SIG-M5 (cell line): ENCODE data around the gene TESPA1.
"Not testable (repeated sequence)": the region's sequence is repeated elsewhere in the genome, so short reads cannot be mapped to it uniquely, and the experiment has no call there.

Source experiments
- DNase-seq: peaks from one replicate; lab custom pipeline; 2025; lab: John Stamatoyannopoulos, UW

TESPA1 gene

DNA sequence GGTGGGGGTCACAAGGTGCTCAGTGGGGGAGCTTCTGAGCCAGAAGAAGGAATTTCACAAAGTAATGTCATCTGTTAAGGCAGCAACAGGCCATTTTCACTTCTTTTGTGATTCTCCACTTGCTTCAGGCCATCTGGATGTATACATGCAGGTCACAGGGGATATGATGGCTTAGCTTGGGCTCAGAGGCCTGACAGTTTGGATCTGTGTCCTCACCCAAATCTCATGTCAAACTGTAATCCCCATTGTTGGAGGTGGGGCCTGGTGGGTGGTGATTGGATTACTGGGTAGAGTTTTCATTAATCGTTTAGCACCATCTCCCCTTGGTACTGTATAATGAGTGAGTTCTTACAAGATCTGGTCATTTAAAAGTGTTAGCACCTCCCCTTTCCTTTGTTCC, 36.4 kb downstream of the TESPA1 start:
- DNase-seq, result no peak

DNA sequence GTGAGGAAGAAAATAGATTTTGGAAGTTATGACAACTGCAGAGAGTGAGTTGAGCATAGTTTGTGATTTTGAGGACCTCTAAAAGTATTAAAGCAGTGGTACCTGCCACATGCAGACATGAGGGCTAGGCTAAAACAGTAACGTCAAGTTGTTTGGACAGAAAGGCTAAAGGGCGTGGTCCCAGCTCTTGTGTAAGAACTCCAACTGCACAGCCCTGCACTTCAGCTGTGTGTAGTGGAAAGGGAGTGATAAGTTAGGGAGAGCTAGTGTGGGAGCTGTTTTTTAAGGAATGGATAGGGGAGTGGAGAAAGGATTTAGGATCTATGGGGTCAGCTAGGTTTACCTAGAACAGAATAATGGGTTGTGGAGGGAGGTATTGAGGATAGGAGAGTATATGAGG, 39.5 kb downstream of the TESPA1 start:
- DNase-seq, result no peak

DNA sequence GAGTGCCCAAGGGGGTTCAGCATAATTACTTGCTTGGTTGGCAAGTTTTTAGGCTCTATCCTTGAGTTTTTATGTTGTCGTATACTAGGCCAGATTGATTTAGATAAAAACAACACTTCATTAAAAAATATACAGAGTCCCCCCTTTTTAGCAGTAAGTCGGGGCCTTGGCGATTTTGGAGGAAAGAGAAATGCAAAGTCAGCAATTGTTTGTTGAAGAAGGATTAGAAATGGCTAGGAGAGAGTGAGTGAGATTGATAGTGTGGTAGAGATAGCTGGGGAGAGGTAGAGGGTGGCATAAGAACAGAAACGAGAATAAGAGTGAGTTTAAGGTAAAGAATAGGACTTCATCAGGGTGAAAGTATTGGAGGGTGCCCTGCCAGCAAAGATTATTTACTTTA, 41.3 kb downstream of the TESPA1 start:
- DNase-seq, result not testable (repeated sequence)

DNA sequence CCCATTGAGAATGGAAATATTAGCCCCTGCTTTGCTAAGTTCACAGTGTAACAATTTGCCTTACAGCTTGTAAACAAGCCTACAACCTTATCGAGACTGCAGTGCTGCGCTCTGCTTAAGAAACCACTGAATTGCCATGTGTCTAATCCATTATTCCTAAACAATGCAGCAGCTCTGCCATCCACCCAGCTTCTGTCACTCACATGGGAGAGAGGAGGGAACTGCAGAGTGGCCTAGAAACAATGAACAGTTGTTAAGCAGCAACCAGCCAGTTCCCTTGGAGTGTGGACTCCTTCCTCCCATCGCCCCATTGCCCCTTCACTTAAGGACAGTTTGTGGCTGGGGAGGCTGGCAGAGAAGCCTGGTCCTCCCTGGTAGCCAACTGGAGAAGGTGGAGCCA, 42.9 kb downstream of the TESPA1 start:
- no peak for DNase-seq

DNA sequence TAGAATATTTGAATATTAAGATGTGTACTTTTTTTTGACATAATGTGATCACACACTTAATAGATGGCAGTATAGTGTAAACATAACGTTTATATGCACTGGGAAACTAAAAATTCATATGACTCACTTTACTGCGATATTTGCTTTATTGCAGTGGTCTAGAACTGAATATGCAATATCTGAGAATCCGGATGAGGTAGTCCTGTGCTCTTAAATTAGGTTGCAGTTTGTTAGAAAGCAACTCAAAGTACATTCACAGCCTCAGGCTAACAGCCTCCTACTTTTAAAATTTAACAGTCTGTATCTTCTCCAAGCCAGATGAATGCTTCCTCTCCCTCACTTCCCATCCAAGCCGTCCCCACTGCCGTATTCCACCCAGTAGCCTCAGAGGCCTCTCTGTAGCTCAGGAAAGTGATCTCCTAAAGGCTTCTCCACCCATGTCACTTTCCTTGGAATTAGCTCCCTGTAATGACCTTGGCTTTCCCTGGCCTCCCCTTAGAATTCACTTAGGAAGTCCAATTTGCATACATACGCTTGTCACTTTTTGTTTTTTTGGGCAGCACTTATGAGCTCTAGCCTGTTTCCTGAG, 43.7 kb downstream of the TESPA1 start:
- DNase-seq, result no peak

DNA sequence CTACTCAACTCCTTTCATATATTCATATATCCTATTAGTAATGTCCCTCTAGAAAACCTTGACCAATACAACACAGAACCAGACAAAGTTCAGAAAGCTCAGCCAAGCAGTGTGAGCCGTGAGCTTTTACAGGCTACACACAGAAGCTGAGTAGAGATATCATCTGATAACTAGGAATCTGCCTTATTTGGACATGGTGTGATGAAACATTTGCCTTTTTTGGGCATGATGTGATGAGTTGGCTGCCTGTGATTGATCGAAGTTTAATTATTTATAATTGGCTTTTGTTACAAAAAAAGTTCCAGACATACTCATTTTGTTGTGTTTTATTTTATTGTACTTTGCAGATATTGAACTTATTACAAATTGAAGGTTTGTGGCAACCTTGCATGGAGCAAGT, 46.6 kb downstream of the TESPA1 start:
- no peak for DNase-seq

DNA sequence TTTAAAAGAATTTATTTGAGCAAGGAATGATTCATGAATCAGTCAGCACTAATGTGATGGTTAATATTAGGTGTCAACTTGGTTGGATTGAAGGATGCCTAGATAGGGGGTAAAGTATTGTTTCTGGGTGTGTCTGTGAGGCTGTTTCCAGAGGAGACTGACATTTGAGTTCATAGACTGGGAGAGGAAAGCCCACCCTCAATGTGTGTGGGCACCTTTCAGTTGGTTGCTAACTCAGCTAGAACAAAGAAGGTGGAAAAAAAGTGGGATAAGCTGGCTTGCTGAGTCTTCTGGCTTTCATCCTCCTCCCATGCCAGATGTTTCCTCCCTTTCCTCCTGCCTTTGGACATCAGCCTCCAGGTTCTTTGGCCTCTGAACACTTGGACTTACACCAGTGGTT, 47.2 kb downstream of the TESPA1 start:
- no peak for DNase-seq

DNA sequence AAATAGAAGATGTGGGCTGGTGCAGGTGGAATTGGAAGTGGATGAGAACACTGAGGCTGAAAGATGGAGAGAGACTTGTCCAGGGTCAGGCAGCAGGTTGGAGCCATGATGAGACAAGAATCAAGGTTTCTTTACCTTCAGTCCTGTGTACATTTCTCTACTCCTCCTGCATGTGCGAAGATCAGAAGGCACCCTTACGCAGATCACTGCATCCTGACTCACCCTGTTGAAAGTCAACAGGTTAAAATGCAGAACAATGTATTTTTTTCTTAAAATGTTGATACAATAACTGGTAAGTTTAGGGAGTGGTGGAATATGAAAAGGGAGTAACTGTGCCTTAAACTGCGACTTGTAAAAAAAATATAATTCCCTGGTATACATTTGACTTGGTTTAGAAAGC, 47.8 kb downstream of the TESPA1 start:
- DNase-seq, result no peak

DNA sequence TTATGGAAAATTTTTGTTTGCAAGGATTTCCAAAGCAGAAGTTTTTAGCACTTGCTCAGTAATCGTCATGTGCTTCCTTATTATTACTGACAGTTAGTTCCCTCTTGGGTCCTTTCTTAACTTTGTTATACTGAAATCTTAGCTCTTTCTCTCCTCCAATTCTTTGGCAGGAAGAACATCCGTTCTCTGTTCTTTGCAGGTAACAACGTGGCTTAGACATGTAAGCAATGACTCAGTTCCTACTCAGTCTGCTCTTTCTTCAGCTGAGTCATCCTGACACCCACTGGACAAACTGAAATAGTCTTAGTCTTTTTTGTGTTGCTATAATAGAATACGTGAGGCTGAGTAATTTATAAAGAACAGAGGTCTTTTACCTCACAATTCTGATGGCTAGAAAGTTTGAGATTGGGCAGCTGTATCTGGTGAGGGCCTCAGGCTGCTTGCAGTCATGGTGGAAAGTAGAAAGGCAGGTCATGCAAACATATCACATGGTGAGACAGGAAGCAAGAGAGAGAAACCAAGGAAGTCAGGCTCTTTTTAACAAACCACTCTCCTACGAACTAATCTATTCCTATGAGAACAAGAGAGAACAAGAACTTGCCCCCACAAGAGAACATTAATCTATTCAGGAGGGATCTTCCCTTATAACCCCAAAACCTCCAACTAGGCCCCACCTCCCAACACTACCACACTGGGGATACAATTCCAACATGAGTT, 49.2 kb downstream of the TESPA1 start:
- no peak for DNase-seq

DNA sequence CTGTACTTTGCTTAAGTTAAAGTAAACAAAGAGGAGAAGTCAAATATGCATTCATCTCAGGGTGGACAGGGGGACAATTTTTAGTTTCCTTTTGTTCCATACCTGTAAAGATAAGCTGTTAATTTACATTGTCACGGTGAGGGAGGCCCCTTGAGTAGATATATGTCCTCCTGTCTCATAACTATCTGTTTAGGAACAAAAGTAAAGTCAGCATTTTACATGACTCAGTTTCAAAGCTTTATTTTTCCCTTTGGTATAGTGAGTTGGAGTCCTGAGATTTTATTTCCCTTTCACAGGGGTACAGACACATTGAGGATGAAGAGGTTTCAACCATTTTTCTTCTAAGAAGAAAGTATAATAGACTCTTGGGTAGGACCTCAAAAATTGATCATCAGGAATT, 50.1 kb downstream of the TESPA1 start:
- DNase-seq, result no peak

DNA sequence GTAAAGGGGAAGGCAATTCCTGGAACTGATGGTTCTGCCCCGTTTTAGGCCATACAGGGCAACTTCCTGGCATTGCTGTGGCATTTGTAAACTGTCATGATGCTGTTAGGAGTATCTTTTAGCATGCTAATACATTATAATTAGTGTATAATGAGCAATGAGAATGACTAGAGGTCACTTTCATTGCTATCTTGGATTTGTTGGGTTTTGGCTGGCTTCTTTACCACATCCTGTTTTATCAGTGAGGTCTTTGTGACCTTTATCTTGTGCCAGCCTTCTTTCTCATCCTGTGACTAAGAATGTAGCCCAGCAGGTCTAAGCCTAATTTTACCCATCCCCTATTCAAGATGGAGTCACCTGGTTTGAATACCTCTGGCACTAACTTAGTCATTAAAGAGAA, 51.2 kb downstream of the TESPA1 start:
- DNase-seq, result no peak

DNA sequence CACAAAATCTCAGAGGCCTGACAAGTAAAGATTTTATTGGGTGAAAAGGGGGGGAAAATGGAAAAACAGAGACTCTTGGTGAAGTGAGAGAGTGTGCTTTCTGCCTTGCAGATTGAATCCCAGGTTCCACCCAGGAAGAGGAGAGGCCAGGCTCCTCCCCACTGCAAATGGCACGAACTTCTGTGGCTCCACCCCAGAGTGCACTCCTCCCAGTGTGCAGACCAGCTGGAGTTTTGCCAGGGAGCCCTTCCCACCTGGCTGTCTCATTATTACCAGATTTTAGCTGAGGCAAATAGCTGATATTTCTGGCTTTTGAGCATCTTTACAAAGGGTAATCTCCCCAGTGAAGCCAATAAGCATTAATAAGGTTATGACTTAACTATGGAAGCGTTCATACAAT, 51.9 kb downstream of the TESPA1 start:
- no peak for DNase-seq

DNA sequence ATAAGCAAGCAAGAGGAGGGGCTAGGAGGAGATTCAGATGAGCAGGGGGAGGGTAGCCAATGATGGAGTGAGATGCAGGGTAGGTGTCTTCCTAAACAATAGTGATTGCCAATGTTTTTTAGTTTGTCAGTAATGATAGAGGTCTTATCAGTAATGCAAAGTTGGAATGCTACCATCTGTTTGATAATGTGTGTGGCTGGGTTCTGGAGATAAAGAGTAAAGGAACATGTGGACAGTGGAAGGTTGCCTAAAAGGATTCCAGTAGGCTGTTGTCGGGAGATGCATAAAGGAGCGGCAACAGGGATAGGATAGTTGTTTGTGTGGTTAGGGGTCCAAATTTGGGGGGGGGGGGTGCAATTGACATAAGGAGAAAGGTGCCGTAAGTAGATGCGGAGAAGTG, 52.5 kb downstream of the TESPA1 start:
- DNase-seq, result no peak

DNA sequence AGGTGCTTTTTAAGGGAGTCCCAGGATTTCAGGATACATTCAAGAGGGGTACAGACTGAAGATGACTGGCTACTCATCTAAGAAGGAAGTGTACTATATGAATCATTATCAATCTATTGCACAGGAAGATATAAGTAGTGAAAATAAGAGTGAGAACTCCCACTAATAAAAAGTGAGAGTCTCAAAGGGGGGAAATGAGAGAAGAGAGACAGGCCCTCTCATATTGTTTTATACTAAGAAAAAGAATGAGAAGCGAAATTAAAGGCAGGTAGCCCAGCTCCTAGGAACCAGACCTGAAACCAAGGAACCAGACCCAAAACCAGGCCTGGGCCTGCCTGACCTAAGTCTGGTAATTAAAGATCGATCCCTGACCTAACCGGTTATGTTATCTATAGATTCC, 54.6 kb downstream of the TESPA1 start:
- DNase-seq, result no peak

DNA sequence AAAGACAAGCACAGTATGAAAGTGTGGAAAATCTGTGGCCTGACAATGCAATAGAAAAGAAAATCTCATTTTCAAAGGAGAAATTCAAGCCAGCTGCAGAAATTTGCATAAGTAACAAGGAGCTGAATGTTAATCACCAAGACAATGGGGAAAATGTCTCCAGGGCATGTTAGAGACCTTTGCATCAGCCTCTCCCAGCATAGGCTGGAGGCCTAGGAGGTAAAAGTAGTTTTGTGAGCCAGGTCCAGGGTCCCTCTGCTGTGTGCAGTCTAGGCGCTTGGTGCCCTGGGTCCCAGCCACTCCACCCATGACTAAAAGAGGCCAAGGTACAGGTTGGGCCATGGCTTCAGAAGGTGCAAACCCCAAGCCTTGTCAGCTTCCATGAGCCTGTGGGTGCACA, 58.3 kb downstream of the TESPA1 start:
- DNase-seq, result no peak

DNA sequence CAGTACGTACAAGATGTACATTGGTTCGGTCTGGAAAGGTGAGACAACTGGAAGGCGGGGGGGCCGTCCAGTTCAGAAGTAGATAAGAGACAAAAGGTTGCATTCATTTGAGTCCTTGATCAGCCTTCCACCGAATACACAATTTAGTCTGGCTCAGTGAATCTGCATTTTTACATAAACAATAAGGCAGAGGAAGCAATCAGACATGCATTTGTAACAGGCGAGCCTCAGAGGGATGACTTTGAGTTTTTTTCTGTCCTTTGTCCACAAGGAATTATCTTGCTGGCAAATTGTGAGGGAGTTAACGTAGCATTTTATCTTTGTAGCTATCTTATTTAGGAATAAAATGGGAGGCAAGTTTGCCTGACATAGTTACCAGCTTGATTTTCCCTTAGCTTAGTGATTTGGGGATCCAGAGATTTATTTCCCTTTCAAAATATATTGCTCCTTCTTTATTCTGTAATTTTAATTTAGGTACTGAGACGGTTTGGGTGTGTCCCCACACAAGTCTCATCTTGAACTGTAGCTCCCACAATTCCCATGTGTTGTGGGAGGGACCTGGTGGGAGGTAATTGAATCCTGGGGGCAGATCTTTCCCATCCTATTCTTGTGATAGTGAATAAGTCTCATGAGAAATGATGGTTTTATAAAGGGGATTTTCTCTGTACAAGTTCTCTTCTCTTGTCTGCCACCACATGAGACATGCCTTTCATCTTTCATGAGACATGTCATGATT, 59.4 kb downstream of the TESPA1 start:
- no peak for DNase-seq

DNA sequence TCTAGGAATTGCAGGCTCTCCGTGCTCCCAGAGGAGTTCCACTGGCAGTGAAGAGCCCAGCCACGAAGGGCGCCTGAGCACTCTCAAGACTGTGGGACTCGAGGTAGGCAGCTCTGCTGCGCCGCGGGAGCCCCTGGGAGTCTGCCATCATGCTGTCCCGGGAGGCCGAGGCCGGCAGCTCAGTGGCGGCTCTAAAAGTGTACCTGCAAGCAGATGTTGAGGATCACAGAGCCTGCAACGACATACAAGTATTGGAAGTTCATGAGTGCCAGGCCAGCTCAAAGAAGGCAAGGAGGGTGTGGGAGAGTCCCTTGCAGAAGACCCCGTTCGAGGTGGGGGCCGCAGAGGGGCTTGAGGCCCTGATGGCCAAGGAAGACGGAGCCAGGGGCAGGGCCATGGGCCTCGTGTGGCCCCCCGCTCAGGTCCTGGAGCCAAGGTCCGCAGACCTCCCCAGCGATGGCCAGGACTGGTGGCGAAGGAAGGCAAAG, 67.5 kb downstream of the TESPA1 start:
- no peak for DNase-seq
